HepG2 (cell line): Measurements from ENCODE around the gene PRELID2. TPM values are rescaled to one million over a fixed set of nuclear protein-coding genes. Genes with fewer than 3 reads are reported as not detected.

Source experiments
- ATAC-seq: fragments of 200-7000 bp; cut with Tn5 transposase; 3 replicates; pipeline ENCODE4 v1.9.1; 2020; ENCODE audit warnings: mild to moderate bottlenecking, moderate library complexity
- BruUV-seq: library from RNA; stranded (reverse); fragments of 400-500 nt; replicated peaks from 2 replicates; lab custom pipeline; 2021; lab: Mats Ljungman, UMichigan
- CTCF ChIA-PET: fragments of 300-600 bp; formaldehyde crosslinking; extraction: SDS; loops from one replicate; lab custom pipeline; 2021; ENCODE audit warnings: low total read pairs, inconsistent platforms, low intra/inter-chr PET ratio; lab: Yijun Ruan, JAX
- POLR2A ChIA-PET: fragments of 350-600 bp; sonication (Branson Sonifier 250); formaldehyde crosslinking; loops from one replicate; lab custom pipeline; 2020; ENCODE audit warnings: antibody characterized with exemption, inconsistent platforms; lab: Yijun Ruan, JAX
- DNase-seq: peaks from one replicate; pipeline ENCODE4 v3.0.0-alpha.2; 2015; ENCODE audit warnings: low spot score
- FAIRE-seq: peaks from 3 replicates; lab custom pipeline; 2011; peaks lifted over from hg19 to GRCh38; lab: Jason Lieb, UNC
- H2AFZ ChIP-seq: one replicate; pipeline ENCODE4 v1.6.1; 2011; ENCODE audit warnings: low read length, inconsistent platforms
- H3K27ac ChIP-seq: fragments of 300-600 bp; 3 replicates; pipeline ENCODE4 v1.8.0; 2011; ENCODE audit warnings: mixed run types, mild to moderate bottlenecking, mixed read lengths, low read length, inconsistent platforms; ENCODE audit not compliant: insufficient read depth; ENCODE audit errors: extremely low read length
- H3K27me3 ChIP-seq, 2 experiments: fragments of 200-600 bp in 1 of 2; 2 replicates in 1 of 2; 3 replicates in 1 of 2; pipeline versions ENCODE4 v1.6.0 to v1.8.0; 2011; ENCODE audit warnings: low read length in 2 of 2, mild to moderate bottlenecking in 2 of 2, moderate library complexity in 2 of 2, inconsistent platforms in 1 of 2; ENCODE audit not compliant: insufficient read depth in 2 of 2, control insufficient read depth in 1 of 2
- H3K36me3 ChIP-seq, 2 experiments: fragments of 200-600 bp in 1 of 2; replicated peaks in 1 of 2; 2 replicates in 1 of 2; 3 replicates in 1 of 2; pipeline versions ENCODE4 v1.5.1 to v1.8.0; 2011; ENCODE audit warnings: low read length in 2 of 2, inconsistent platforms in 1 of 2; ENCODE audit not compliant: insufficient read depth in 2 of 2, control insufficient read depth in 1 of 2
- H3K4me1 ChIP-seq: 2 replicates; pipeline ENCODE4 v1.5.1; 2012; ENCODE audit warnings: low read length, inconsistent platforms; ENCODE audit not compliant: insufficient read depth
- H3K4me2 ChIP-seq: 2 replicates; pipeline ENCODE4 v1.6.0; 2011; ENCODE audit warnings: low read depth, low read length, inconsistent platforms
- H3K4me3 ChIP-seq, 3 experiments: fragments of 200-600 bp in 1 of 3; sonication (generic), shearing (Covaris generic) in 1 of 3; replicated peaks in 1 of 3; 2 replicates each; pipeline ENCODE4 v1.5.1; 2011 to 2016; ENCODE audit warnings: low read length in 3 of 3, inconsistent platforms in 2 of 3, low read depth in 2 of 3, mild to moderate bottlenecking in 2 of 3, control low read depth in 1 of 3, mixed read lengths in 1 of 3; ENCODE audit not compliant: insufficient read depth in 1 of 3
- H3K79me2 ChIP-seq: one replicate; pipeline ENCODE4 v1.6.1; 2011; ENCODE audit warnings: low read length, inconsistent platforms; ENCODE audit not compliant: insufficient read depth
- H3K9ac ChIP-seq: 2 replicates; pipeline ENCODE4 v1.6.0; 2011; ENCODE audit warnings: mild to moderate bottlenecking, low read depth, low read length, inconsistent platforms; ENCODE audit not compliant: insufficient read depth
- H3K9me3 ChIP-seq: 2 replicates; pipeline ENCODE4 v1.5.1; 2012; ENCODE audit warnings: mild to moderate bottlenecking, low read length
- H4K20me1 ChIP-seq: 2 replicates; pipeline ENCODE4 v1.6.0; 2011; ENCODE audit warnings: inconsistent platforms, mild to moderate bottlenecking, low read length, moderate library complexity; ENCODE audit not compliant: insufficient read depth
- CTCF ChIP-seq: sonication (generic); formaldehyde crosslinking; IDR thresholded peaks from 2 replicates; pipeline ENCODE4 v1.5.0; 2020; ENCODE audit warnings: mild to moderate bottlenecking, missing genetic modification reagents, moderate library complexity
- KAT7 ChIP-seq: IDR thresholded peaks from 2 replicates; pipeline ENCODE4 v1.6.1; 2018; ENCODE audit warnings: borderline replicate concordance, missing compliant biosample characterization
- MAFF ChIP-seq: IDR thresholded peaks from 2 replicates; pipeline ENCODE4 v1.6.1; 2011; ENCODE audit warnings: low read depth, low read length, improper control_type of control experiment
- MAFK ChIP-seq, 2 experiments: IDR thresholded peaks in 1 of 2; conservative IDR thresholded peaks in 1 of 2; 2 replicates each; pipeline ENCODE4 v1.6.1; 2011; ENCODE audit warnings: improper control_type of control experiment in 2 of 2, low read length in 2 of 2
- MLLT10 ChIP-seq: sonication (generic); formaldehyde crosslinking; IDR thresholded peaks from 2 replicates; pipeline ENCODE4 v1.4.0; 2020; ENCODE audit warnings: missing genetic modification reagents
- NFKB2 ChIP-seq: sonication (generic); formaldehyde crosslinking; IDR thresholded peaks from 2 replicates; pipeline ENCODE4 v1.4.0; 2020; ENCODE audit warnings: missing genetic modification reagents, borderline replicate concordance
- NR2F1 ChIP-seq, 2 experiments: fragments of 450-650 bp in 1 of 2; formaldehyde crosslinking in 1 of 2; IDR thresholded peaks; 2 replicates each; pipeline versions ENCODE4 v1.5.0 to v1.6.1; 2016 to 2020; ENCODE audit warnings: mild to moderate bottlenecking in 1 of 2, missing compliant biosample characterization in 1 of 2, missing genetic modification reagents in 1 of 2, moderate library complexity in 1 of 2
- REPIN1 ChIP-seq: sonication (generic); formaldehyde crosslinking; IDR thresholded peaks from 2 replicates; pipeline ENCODE4 v1.8.0; 2022; ENCODE audit warnings: missing genetic modification reagents, low read depth, mild to moderate bottlenecking, borderline replicate concordance
- YEATS2 ChIP-seq: sonication (generic); formaldehyde crosslinking; IDR thresholded peaks from 2 replicates; pipeline ENCODE4 v1.4.0; 2020; ENCODE audit warnings: missing genetic modification reagents, borderline replicate concordance
- ZMYM4 ChIP-seq: sonication (generic); formaldehyde crosslinking; IDR thresholded peaks from 2 replicates; pipeline ENCODE4 v1.8.1; 2023; ENCODE audit warnings: mild to moderate bottlenecking, missing genetic modification reagents
- ZNF138 ChIP-seq: sonication (generic); formaldehyde crosslinking; IDR thresholded peaks from 2 replicates; pipeline ENCODE4 v1.5.0; 2020; ENCODE audit warnings: mild to moderate bottlenecking, low read depth, missing genetic modification reagents
- ZNF383 ChIP-seq: sonication (generic); formaldehyde crosslinking; IDR thresholded peaks from 2 replicates; pipeline ENCODE4 v1.4.0; 2020; ENCODE audit warnings: missing genetic modification reagents, mild to moderate bottlenecking, borderline replicate concordance
- ZNF616 ChIP-seq: sonication (generic); formaldehyde crosslinking; IDR thresholded peaks from 2 replicates; pipeline ENCODE4 v1.5.0; 2020; ENCODE audit warnings: low read depth, mild to moderate bottlenecking, missing genetic modification reagents
- ZNF720 ChIP-seq: sonication (generic); formaldehyde crosslinking; IDR thresholded peaks from 2 replicates; pipeline ENCODE4 v1.4.0; 2020; ENCODE audit warnings: missing genetic modification reagents
- ZNF850 ChIP-seq: sonication (generic); formaldehyde crosslinking; conservative IDR thresholded peaks from 2 replicates; pipeline ENCODE4 v1.9.0; 2021; ENCODE audit warnings: mild to moderate bottlenecking, missing genetic modification reagents
- ZNF878 ChIP-seq: sonication (generic); formaldehyde crosslinking; IDR thresholded peaks from 2 replicates; pipeline ENCODE4 v1.8.1; 2023; ENCODE audit warnings: mild to moderate bottlenecking, missing genetic modification reagents, moderate library complexity
- in situ Hi-C: cut with HindIII; loops from 2 replicates; pipeline ENCODE4 v1.10.0; 2017; ENCODE audit warnings: low pct_unique_long_range_greater_than_20kb; ENCODE audit not compliant: extremely low pct_ligation_motif_present
- intact Hi-C: fragments of 100-400 bp; cut with micrococcal nuclease; formaldehyde crosslinking; loops from one replicate; pipeline ENCODE4 v1.10.0; 2022; ENCODE audit not compliant: unreplicated experiment
- polyA plus RNA-seq, 8 experiments: library from polyadenylated mRNA; depleted of rRNA in 3 of 8; stranded (reverse) in 7 of 8; unstranded in 1 of 8; fragments of >200 nt; fragmentation: Illumina TruSeq in 4 of 8; extraction: Trizol in 4 of 8; gene quantifications; 2 replicates each; pipeline versions ENCODE4 v1.2.1 to v1.2.3, GENCODE V29; 2011 to 2016; ENCODE audit warnings: low read depth in 4 of 8, missing spikeins in 1 of 8, mixed read lengths in 1 of 8; ENCODE audit not compliant: insufficient read depth in 1 of 8
- total RNA-seq, 5 experiments: library from RNA; depleted of rRNA; stranded (reverse); fragments of >200 nt; fragmentation: Illumina TruSeq; extraction: Trizol; gene quantifications; 2 replicates each; pipeline ENCODE4 v1.2.3, GENCODE V29; 2016; ENCODE audit warnings: low read depth in 1 of 5
- TF ChIP-seq, protein P1 (sequence below): sonication (generic); formaldehyde crosslinking; IDR thresholded peaks from 2 replicates; pipeline ENCODE4 v1.8.1; 2023; ENCODE audit warnings: mild to moderate bottlenecking, missing genetic modification reagents
- TF ChIP-seq, protein P2 (sequence below), 2 experiments: sonication (generic) in 1 of 2; formaldehyde crosslinking in 1 of 2; IDR thresholded peaks; 2 replicates each; pipeline versions ENCODE4 v1.4.0 to v1.6.1; 2016 to 2020; ENCODE audit warnings: borderline replicate concordance in 1 of 2, low read depth in 1 of 2, mild to moderate bottlenecking in 1 of 2, missing genetic modification reagents in 1 of 2

Gene PRELID2
- total and polyA plus RNA-seq, 2 of the 13 experiments (the other 11 are each of a cell fraction or from before 2014, with no cell fraction given) = 10.0 to 22.9 TPM

DNA sequence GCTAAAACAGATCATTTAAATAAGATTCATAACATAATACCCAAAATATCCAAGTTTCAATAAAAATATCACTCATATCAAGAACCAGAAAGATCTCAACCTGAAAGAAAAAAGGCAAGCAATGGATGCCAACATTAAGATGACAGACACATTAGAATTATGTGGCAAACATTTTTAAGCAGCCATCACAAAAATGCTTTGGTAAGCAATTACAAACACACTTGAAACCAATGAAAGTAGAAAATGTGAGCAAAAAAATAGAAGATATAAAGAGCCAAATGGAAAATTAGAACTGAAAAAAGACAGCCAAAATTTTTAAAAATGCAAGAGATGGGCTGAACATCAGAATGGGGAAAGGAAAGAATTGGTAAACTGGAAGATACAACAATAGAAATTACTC, 96.9 kb downstream of the PRELID2 start:
- TF ChIP-seq, protein P1, sequence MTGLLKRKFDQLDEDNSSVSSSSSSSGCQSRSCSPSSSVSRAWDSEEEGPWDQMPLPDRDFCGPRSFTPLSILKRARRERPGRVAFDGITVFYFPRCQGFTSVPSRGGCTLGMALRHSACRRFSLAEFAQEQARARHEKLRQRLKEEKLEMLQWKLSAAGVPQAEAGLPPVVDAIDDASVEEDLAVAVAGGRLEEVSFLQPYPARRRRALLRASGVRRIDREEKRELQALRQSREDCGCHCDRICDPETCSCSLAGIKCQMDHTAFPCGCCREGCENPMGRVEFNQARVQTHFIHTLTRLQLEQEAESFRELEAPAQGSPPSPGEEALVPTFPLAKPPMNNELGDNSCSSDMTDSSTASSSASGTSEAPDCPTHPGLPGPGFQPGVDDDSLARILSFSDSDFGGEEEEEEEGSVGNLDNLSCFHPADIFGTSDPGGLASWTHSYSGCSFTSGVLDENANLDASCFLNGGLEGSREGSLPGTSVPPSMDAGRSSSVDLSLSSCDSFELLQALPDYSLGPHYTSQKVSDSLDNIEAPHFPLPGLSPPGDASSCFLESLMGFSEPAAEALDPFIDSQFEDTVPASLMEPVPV (CRISPR knock-in tag) = no peak
- no peak for TF ChIP-seq REPIN1 (CRISPR knock-in tag)
- TF ChIP-seq YEATS2 = no peak
- peak; percentile 63 for TF ChIP-seq MAFF
- no peak for TF ChIP-seq KAT7 (CRISPR knock-in tag)
- no peak for TF ChIP-seq ZMYM4
- TF ChIP-seq ZNF850 (CRISPR knock-in tag) = no peak
- TF ChIP-seq, protein P2, sequence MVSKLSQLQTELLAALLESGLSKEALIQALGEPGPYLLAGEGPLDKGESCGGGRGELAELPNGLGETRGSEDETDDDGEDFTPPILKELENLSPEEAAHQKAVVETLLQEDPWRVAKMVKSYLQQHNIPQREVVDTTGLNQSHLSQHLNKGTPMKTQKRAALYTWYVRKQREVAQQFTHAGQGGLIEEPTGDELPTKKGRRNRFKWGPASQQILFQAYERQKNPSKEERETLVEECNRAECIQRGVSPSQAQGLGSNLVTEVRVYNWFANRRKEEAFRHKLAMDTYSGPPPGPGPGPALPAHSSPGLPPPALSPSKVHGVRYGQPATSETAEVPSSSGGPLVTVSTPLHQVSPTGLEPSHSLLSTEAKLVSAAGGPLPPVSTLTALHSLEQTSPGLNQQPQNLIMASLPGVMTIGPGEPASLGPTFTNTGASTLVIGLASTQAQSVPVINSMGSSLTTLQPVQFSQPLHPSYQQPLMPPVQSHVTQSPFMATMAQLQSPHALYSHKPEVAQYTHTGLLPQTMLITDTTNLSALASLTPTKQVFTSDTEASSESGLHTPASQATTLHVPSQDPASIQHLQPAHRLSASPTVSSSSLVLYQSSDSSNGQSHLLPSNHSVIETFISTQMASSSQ (IDR thresholded peaks at IDR 0.05; ENCODE audit: low read depth) = no peak
- TF ChIP-seq, protein P2 (CRISPR knock-in tag; IDR thresholded peaks at IDR 0.05; ENCODE audit: borderline replicate concordance) = no peak
- TF ChIP-seq MLLT10 (CRISPR knock-in tag) = no peak
- TF ChIP-seq ZNF616 (CRISPR knock-in tag) = no peak
- TF ChIP-seq NFKB2 = no peak
- TF ChIP-seq MAFK (conservative IDR thresholded peaks at IDR 0.05 in 1 of 2, IDR thresholded peaks at IDR 0.05 in 1 of 2; ENCODE audit: low read length in 2 of 2) = peak; percentile 76 to 86
- no peak for TF ChIP-seq ZNF720 (CRISPR knock-in tag)
- no peak for TF ChIP-seq NR2F1 (CRISPR knock-in tag; IDR thresholded peaks at IDR 0.05)
- no peak for TF ChIP-seq ZNF383 (CRISPR knock-in tag)
- TF ChIP-seq ZNF138 = no peak
- no peak for TF ChIP-seq CTCF (CRISPR knock-in tag)
- no peak for TF ChIP-seq ZNF878 (CRISPR knock-in tag)
- H3K79me2 ChIP-seq = no peaks in the 10 kb centered on the region
- no peaks in the 10 kb centered on the region for H3K4me1 ChIP-seq
- H3K27ac ChIP-seq = no peak overlapping the region
- DNase-seq (no peak), ATAC-seq (no peak), FAIRE-seq (no peak)
- BruUV-seq = no TSS peak
- in situ Hi-C loops = no loop called here
- no peaks in the 10 kb centered on the region for H3K9me3 ChIP-seq
- no peak overlapping the region for H3K4me3 ChIP-seq
- CTCF ChIA-PET = no interaction called here
- no peak overlapping the region for H3K4me2 ChIP-seq
- no peaks in the 10 kb centered on the region for H3K27me3 ChIP-seq
- H4K20me1 ChIP-seq = no peaks in the 10 kb centered on the region
- H2AFZ ChIP-seq = no peak overlapping the region
- intact Hi-C loops = no loop called here
- H3K36me3 ChIP-seq = no peaks in the 10 kb centered on the region
- POLR2A ChIA-PET = no interaction called here
- no peak overlapping the region for H3K9ac ChIP-seq
